Ishikawa (cell line): ENCODE measurements around the gene GLUL.

Experiments
- CEBPB ChIP-seq: IDR thresholded peaks from 2 replicates; pipeline ENCODE4 v1.6.1; 2012
- CREB1 ChIP-seq: IDR thresholded peaks from 2 replicates; pipeline ENCODE4 v1.6.1; 2012; ENCODE audit warnings: low read depth
- EGR1 ChIP-seq: IDR thresholded peaks from 2 replicates; pipeline ENCODE4 v1.6.1; 2012
- EP300 ChIP-seq: IDR thresholded peaks from 2 replicates; pipeline ENCODE4 v1.6.1; 2012; ENCODE audit warnings: borderline replicate concordance
- FOXM1 ChIP-seq: IDR thresholded peaks from 2 replicates; pipeline ENCODE4 v1.6.1; 2012; ENCODE audit warnings: low read depth, borderline replicate concordance
- MAX ChIP-seq: IDR thresholded peaks from 2 replicates; pipeline ENCODE4 v1.6.1; 2012
- NFIC ChIP-seq: IDR thresholded peaks from 2 replicates; pipeline ENCODE4 v1.6.1; 2012
- TAF1 ChIP-seq: IDR thresholded peaks from 2 replicates; pipeline ENCODE4 v1.6.1; 2012; ENCODE audit warnings: low read depth, mild to moderate bottlenecking
- TEAD4 ChIP-seq: IDR thresholded peaks from 2 replicates; pipeline ENCODE4 v1.6.1; 2012
- YY1 ChIP-seq: IDR thresholded peaks from 2 replicates; pipeline ENCODE4 v1.6.1; 2012; ENCODE audit warnings: low read depth
- ZBTB7A ChIP-seq: IDR thresholded peaks from 2 replicates; pipeline ENCODE4 v1.6.1; 2012; ENCODE audit warnings: low read depth
- TF ChIP-seq, protein P1 (sequence below): IDR thresholded peaks from 2 replicates; pipeline ENCODE4 v1.6.1; 2012; ENCODE audit warnings: low read depth, mild to moderate bottlenecking

DNA sequence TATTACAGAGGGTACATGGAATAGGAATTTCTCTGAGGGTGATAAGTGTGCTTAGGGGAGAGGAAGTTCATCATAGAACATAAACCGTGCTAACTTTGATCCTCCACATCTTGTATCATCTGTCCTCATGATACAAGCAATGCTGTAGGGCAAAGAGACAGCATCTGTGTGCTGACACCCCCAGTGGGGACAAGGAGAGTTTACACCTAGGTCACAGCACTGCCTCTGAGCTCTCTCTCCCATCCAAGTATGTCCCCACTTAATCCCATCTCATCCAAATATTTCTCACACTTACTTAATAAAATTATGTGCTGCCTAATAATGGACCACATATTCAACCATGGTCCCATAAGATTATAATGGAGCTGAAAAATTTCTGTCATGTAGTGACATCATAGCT is 13.2 kb upstream of the GLUL start:
- no peak for TF ChIP-seq EP300
- TF ChIP-seq EGR1: no peak
- TF ChIP-seq CEBPB: no peak
- no peak for TF ChIP-seq NFIC
- TF ChIP-seq TEAD4: no peak
- TF ChIP-seq, protein P1, sequence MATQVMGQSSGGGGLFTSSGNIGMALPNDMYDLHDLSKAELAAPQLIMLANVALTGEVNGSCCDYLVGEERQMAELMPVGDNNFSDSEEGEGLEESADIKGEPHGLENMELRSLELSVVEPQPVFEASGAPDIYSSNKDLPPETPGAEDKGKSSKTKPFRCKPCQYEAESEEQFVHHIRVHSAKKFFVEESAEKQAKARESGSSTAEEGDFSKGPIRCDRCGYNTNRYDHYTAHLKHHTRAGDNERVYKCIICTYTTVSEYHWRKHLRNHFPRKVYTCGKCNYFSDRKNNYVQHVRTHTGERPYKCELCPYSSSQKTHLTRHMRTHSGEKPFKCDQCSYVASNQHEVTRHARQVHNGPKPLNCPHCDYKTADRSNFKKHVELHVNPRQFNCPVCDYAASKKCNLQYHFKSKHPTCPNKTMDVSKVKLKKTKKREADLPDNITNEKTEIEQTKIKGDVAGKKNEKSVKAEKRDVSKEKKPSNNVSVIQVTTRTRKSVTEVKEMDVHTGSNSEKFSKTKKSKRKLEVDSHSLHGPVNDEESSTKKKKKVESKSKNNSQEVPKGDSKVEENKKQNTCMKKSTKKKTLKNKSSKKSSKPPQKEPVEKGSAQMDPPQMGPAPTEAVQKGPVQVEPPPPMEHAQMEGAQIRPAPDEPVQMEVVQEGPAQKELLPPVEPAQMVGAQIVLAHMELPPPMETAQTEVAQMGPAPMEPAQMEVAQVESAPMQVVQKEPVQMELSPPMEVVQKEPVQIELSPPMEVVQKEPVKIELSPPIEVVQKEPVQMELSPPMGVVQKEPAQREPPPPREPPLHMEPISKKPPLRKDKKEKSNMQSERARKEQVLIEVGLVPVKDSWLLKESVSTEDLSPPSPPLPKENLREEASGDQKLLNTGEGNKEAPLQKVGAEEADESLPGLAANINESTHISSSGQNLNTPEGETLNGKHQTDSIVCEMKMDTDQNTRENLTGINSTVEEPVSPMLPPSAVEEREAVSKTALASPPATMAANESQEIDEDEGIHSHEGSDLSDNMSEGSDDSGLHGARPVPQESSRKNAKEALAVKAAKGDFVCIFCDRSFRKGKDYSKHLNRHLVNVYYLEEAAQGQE: no peak
- no peak for TF ChIP-seq CREB1
- TF ChIP-seq MAX: no peak
- no peak for TF ChIP-seq YY1
- TF ChIP-seq ZBTB7A: no peak
- no peak for TF ChIP-seq FOXM1
- no peak for TF ChIP-seq TAF1
